Measurements from ENCODE around the gene OSTN. TPM values are rescaled to one million over a fixed set of nuclear protein-coding genes. Genes with fewer than 3 reads are reported as not detected.

Gene OSTN
- total RNA-seq, 2 experiments from 2014 or later = not detected

- POLR2A ChIA-PET = no interaction called here
- DNase-seq = no peak
These were observed 114.3 kb downstream of the OSTN start for GRCh38 chr3:191313296-191313695.

GRCh38 chr3:191314109-191314728 is 115.2 kb downstream of the OSTN start:
- ChIA-PET CTCF (no interaction called here), POLR2A (interaction anchor here (0.8 kb wide), 1 partner anchor 19 kb away, joined by 4 read pairs; no protein-coding TSS in a partner anchor)
- Mint-ChIP-seq H3K4me1 (ENCODE audit: low read depth) (no peaks in the 10 kb centered on the region), H3K27ac (no peak overlapping the region), H3K36me3 (ENCODE audit: low read depth) (no peaks in the 10 kb centered on the region), H3K4me3 (no peak overlapping the region), H3K9me3 (no peaks in the 10 kb centered on the region), H3K27me3 (no peaks in the 10 kb centered on the region)
- intact Hi-C loops (cut with micrococcal nuclease) = no loop called here
- DNase-seq (no peak), ATAC-seq (no peak)
- TF ChIP-seq, protein P1, sequence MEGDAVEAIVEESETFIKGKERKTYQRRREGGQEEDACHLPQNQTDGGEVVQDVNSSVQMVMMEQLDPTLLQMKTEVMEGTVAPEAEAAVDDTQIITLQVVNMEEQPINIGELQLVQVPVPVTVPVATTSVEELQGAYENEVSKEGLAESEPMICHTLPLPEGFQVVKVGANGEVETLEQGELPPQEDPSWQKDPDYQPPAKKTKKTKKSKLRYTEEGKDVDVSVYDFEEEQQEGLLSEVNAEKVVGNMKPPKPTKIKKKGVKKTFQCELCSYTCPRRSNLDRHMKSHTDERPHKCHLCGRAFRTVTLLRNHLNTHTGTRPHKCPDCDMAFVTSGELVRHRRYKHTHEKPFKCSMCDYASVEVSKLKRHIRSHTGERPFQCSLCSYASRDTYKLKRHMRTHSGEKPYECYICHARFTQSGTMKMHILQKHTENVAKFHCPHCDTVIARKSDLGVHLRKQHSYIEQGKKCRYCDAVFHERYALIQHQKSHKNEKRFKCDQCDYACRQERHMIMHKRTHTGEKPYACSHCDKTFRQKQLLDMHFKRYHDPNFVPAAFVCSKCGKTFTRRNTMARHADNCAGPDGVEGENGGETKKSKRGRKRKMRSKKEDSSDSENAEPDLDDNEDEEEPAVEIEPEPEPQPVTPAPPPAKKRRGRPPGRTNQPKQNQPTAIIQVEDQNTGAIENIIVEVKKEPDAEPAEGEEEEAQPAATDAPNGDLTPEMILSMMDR (IDR thresholded peaks at IDR 0.05) = no peak

More at GRCh38 chr3:191313296-191313695, 114.3 kb downstream of the OSTN start:
- Mint-ChIP-seq H3K27ac (no peak overlapping the region), H3K36me3 (ENCODE audit: low read depth) (no peaks in the 10 kb centered on the region), H3K4me1 (ENCODE audit: low read depth) (no peaks in the 10 kb centered on the region), H3K27me3 (no peaks in the 10 kb centered on the region), H3K9me3 (no peaks in the 10 kb centered on the region), H3K4me3 (no peak overlapping the region)
- CTCF ChIA-PET = no interaction called here
- TF ChIP-seq, protein P1 (IDR thresholded peaks at IDR 0.05) = no peak
- intact Hi-C loops (cut with micrococcal nuclease) = no loop called here
- no peak for ATAC-seq

Other genes starting within 250 kb of the OSTN start
- 1 to 10 TPM; 7.3 to 7.6 TPM for gene CCDC50, start 130.2 kb downstream of the OSTN start, total RNA-seq
- gene UTS2B, start 131.3 kb downstream of the OSTN start, total RNA-seq = not detected

Measured in activated CD8-positive, alpha-beta T cell treated with anti-CD3 and anti-CD28 coated beads for 36 hours (primary cell).